Vagina (tissue), 2 donors: ENCODE results near the gene SDK2. TPM values are rescaled to one million over a fixed set of nuclear protein-coding genes. Genes with fewer than 3 reads are reported as not detected.

ENCODE experiments used
- DNase-seq, 2 donors: peaks; one replicate each; pipeline ENCODE4 v3.0.0-alpha.2; 2017; ENCODE audit errors: extremely low spot score in 2 of 2
- H3K27ac ChIP-seq: fragments of 200-600 bp; sonication (generic); one replicate; pipeline ENCODE4 v1.5.1; 2019
- H3K27me3 ChIP-seq: fragments of 200-600 bp; sonication (generic); one replicate; pipeline ENCODE4 v1.5.1; 2019
- H3K36me3 ChIP-seq, 2 donors: fragments of 200-600 bp; sonication (generic); one replicate each; pipeline ENCODE4 v1.5.1; 2017 to 2019
- H3K4me1 ChIP-seq: fragments of 200-600 bp; sonication (generic); one replicate; pipeline ENCODE4 v1.5.1; 2019
- H3K4me3 ChIP-seq, 2 donors: fragments of 200-600 bp; sonication (generic); 1 replicate in 1 of 2; 2 replicates in 1 of 2; pipeline ENCODE4 v1.5.1; 2016 to 2019
- H3K9me3 ChIP-seq: fragments of 200-600 bp; sonication (generic); one replicate; pipeline ENCODE4 v1.5.1; 2019
- POLR2A ChIP-seq, 2 donors: fragments of 450-650 bp; IDR thresholded peaks; one replicate each; pipeline ENCODE4 v1.6.1; 2017; ENCODE audit warnings: antibody characterized with exemption in 2 of 2, mild to moderate bottlenecking in 2 of 2, moderate library complexity in 2 of 2
- POLR2AphosphoS5 ChIP-seq, 2 donors: sonication (generic); formaldehyde crosslinking; IDR thresholded peaks; one replicate each; pipeline ENCODE4 v1.9.0; 2017; ENCODE audit warnings: antibody characterized with exemption in 2 of 2, mild to moderate bottlenecking in 2 of 2, low read depth in 1 of 2; ENCODE audit not compliant: insufficient read depth in 1 of 2
- intact Hi-C: fragments of 100-400 bp; cut with DNase I; formaldehyde crosslinking; loops from one replicate; pipeline ENCODE4 v1.15.1; 2023
- total RNA-seq: library from RNA; depleted of rRNA; stranded (reverse); fragments of >200 nt; gene quantifications from one replicate; pipeline ENCODE4 v1.2.3, GENCODE V29; 2016
- TF ChIP-seq, protein P1 (sequence below), 3 experiments: fragments of 450-650 bp in 2 of 3; fragments of 200-600 bp in 1 of 3; sonication (generic) in 1 of 3; IDR thresholded peaks; one replicate each; pipeline ENCODE4 v1.5.1; 2017 to 2019; ENCODE audit warnings: antibody characterized with exemption in 3 of 3, mild to moderate bottlenecking in 2 of 3, moderate library complexity in 2 of 3

The SDK2 gene
- total RNA-seq, 1 donor from 2014 or later = 1.7 TPM

DNA sequence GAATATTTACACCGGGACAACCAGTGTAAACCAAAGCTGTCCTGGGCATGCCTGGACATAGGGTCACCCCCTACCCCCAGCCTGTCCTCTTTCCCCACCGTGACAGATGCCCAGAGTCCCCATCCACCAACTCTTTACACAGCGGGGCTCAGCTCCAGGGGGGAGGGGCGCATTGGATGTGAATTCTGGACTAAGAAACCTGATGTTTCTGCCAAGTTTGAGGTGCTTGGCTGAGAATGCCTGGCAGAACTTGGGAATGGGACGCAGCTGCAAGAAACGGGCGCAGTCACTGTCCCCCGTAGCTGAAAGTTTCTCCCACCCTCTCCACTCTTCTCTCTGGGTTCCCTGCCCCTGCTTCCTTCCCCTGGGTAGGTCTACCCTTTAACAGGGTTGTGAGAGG lies 264.4 kb downstream of the SDK2 start:
- intact Hi-C loops = no loop called here
- TF ChIP-seq POLR2A (IDR thresholded peaks at IDR 0.05) (no peak), POLR2AphosphoS5 (IDR thresholded peaks at IDR 0.05; ENCODE audit: insufficient read depth in 1 of 2, low read depth in 1 of 2) (no peak)
- TF ChIP-seq, protein P1, sequence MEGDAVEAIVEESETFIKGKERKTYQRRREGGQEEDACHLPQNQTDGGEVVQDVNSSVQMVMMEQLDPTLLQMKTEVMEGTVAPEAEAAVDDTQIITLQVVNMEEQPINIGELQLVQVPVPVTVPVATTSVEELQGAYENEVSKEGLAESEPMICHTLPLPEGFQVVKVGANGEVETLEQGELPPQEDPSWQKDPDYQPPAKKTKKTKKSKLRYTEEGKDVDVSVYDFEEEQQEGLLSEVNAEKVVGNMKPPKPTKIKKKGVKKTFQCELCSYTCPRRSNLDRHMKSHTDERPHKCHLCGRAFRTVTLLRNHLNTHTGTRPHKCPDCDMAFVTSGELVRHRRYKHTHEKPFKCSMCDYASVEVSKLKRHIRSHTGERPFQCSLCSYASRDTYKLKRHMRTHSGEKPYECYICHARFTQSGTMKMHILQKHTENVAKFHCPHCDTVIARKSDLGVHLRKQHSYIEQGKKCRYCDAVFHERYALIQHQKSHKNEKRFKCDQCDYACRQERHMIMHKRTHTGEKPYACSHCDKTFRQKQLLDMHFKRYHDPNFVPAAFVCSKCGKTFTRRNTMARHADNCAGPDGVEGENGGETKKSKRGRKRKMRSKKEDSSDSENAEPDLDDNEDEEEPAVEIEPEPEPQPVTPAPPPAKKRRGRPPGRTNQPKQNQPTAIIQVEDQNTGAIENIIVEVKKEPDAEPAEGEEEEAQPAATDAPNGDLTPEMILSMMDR (IDR thresholded peaks at IDR 0.05) = no peak
- H3K36me3 ChIP-seq = no peaks in the 10 kb centered on the region
- no peaks in the 10 kb centered on the region for H3K9me3 ChIP-seq
- no peaks in the 10 kb centered on the region for H3K27me3 ChIP-seq
- DNase-seq = no peak
- no peak overlapping the region for H3K27ac ChIP-seq
- H3K4me3 ChIP-seq = no peak overlapping the region
- no peaks in the 10 kb centered on the region for H3K4me1 ChIP-seq

DNA sequence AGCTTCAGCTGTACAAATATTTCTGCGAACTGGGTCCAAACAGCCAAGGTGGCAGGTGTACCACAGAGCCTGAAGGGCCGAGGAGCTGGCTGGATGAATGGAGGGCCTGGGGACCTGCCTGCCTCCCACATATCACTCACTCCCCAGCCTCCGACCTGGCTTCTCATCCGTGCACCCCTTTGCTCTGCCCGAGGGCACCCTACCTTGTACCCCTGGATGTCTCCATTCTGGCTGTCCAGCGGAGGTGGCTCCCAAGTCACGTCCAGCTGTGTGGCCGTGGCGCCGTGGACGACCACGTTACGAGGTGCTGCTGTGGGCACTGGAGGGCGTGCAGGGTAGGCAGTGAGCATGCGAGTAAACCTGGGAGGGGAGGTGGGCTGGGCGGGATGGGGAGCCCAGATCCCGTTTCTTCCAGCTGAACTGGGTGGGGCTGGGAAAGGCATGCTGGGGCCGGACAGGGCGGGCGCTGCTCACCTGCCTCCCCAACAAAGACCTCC lies 265.2 kb downstream of the SDK2 start:
- Histone ChIP-seq H3K4me3 (no peak overlapping the region), H3K27ac (no peak overlapping the region), H3K4me1 (no peaks in the 10 kb centered on the region), H3K36me3 (no peaks in the 10 kb centered on the region), H3K27me3 (no peaks in the 10 kb centered on the region), H3K9me3 (no peaks in the 10 kb centered on the region)
- no peak for DNase-seq
- intact Hi-C loops = no loop called here
- TF ChIP-seq POLR2A (IDR thresholded peaks at IDR 0.05) (no peak), POLR2AphosphoS5 (IDR thresholded peaks at IDR 0.05; ENCODE audit: insufficient read depth in 1 of 2, low read depth in 1 of 2) (no peak)
- TF ChIP-seq, protein P1 (IDR thresholded peaks at IDR 0.05) = no peak

DNA sequence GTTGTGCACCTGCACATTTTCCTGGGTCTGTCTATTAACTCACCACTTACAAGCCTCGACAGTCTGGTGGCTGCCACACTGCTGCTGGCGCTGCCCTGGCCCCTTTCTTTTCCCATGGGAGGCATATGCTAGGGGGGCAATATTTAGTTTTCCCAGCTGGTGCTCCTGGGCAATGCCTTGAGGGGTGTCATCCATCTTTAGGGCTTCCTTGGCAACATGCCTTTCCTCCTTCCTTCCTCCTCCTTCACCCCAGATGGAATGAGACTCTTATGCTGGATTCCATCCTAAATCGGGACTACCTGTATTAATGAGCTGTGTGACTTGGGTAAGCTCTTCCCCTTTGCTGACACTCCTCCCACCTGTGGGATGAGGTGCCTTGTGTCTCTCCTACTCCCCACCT lies 267.6 kb downstream of the SDK2 start:
- TF ChIP-seq POLR2A (IDR thresholded peaks at IDR 0.05) = no peak
- TF ChIP-seq POLR2AphosphoS5 (IDR thresholded peaks at IDR 0.05; ENCODE audit: insufficient read depth in 1 of 2, low read depth in 1 of 2) = no peak
- TF ChIP-seq, protein P1 (IDR thresholded peaks at IDR 0.05) = no peak
- no peaks in the 10 kb centered on the region for H3K36me3 ChIP-seq
- H3K27me3 ChIP-seq = no peaks in the 10 kb centered on the region
- H3K27ac ChIP-seq = no peak overlapping the region
- no peaks in the 10 kb centered on the region for H3K9me3 ChIP-seq
- no peak overlapping the region for H3K4me3 ChIP-seq
- no peaks in the 10 kb centered on the region for H3K4me1 ChIP-seq
- intact Hi-C loops = no loop called here
- no peak for DNase-seq

DNA sequence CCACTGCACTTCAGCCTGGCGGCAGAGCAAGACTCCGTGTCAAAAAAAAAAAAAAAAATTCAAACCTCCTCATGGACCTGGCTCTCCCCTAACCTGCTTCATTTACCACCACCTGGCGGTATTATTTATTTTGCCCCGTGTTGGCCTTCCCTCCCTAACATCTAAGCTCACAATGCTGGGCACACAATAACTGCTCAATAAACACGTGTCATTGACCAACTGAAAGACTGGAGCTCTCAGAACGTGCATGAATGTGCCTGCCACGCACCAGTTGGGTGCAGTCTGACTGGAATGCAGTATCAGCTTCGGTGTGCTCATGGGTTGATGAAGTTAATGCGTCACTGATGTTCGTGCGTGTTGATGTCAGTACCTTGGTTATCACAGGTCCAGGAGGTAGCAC lies 268.1 kb downstream of the SDK2 start:
- H3K36me3 ChIP-seq = no peaks in the 10 kb centered on the region
- no peak for DNase-seq
- H3K9me3 ChIP-seq = no peaks in the 10 kb centered on the region
- no peaks in the 10 kb centered on the region for H3K27me3 ChIP-seq
- H3K4me3 ChIP-seq = no peak overlapping the region
- intact Hi-C loops = no loop called here
- H3K4me1 ChIP-seq = no peaks in the 10 kb centered on the region
- TF ChIP-seq POLR2AphosphoS5 (IDR thresholded peaks at IDR 0.05; ENCODE audit: insufficient read depth in 1 of 2, low read depth in 1 of 2) = no peak
- TF ChIP-seq, protein P1 (IDR thresholded peaks at IDR 0.05) = no peak
- no peak for TF ChIP-seq POLR2A (IDR thresholded peaks at IDR 0.05)
- no peak overlapping the region for H3K27ac ChIP-seq

DNA sequence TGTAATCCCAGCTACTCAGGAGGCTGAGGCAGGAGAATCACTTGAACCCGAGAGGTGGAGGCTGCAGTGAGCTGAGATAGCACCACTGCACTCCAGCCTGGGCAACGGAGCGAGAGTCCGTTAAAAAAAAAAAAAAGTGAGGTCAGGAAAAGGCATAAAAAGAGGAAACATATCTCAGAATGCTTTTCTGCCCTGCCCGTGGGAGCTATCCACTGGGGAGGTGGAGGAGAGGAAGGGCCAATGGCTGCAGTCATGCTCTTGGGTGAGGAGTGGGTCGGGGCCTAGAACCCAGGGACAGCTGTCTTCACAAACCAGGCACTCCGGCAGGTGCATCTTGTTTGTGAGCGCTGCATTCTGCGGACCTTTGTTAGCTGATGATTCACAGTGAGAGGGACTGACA lies 272.4 kb downstream of the SDK2 start:
- H3K9me3 ChIP-seq = no peaks in the 10 kb centered on the region
- no peak for DNase-seq
- intact Hi-C loops = no loop called here
- H3K27ac ChIP-seq = no peak overlapping the region
- TF ChIP-seq, protein P1 (IDR thresholded peaks at IDR 0.05) = no peak
- TF ChIP-seq POLR2AphosphoS5 (IDR thresholded peaks at IDR 0.05; ENCODE audit: insufficient read depth in 1 of 2, low read depth in 1 of 2) = no peak
- no peak for TF ChIP-seq POLR2A (IDR thresholded peaks at IDR 0.05)
- no peaks in the 10 kb centered on the region for H3K36me3 ChIP-seq
- H3K27me3 ChIP-seq = no peaks in the 10 kb centered on the region
- no peak overlapping the region for H3K4me3 ChIP-seq
- no peaks in the 10 kb centered on the region for H3K4me1 ChIP-seq
